K562 (cell line): ENCODE results near the gene ST6GALNAC1. TPM values are rescaled to one million over a fixed set of nuclear protein-coding genes. Genes with fewer than 3 reads are reported as not detected.
A peak's percentile ranks its signal among the peaks of the same experiment; 100 is the strongest.

Experiments
- ATF2 ChIP-seq: sonication (generic); formaldehyde crosslinking; IDR thresholded peaks from 2 replicates; pipeline ENCODE4 v1.8.1; 2022; ENCODE audit warnings: missing genetic modification reagents
- BRF1 ChIP-seq: IDR thresholded peaks from 3 replicates; pipeline ENCODE4 v1.6.1; 2011; ENCODE audit warnings: borderline replicate concordance, mild to moderate bottlenecking; ENCODE audit not compliant: insufficient read length; ENCODE audit errors: extremely low read depth
- CCAR2 ChIP-seq: fragments of 200-400 bp; formaldehyde crosslinking; IDR thresholded peaks from 2 replicates; pipeline ENCODE4 v1.6.1; 2017; ENCODE audit warnings: mild to moderate bottlenecking, low read depth, low read length
- FIP1L1 ChIP-seq: fragments of 200-400 bp; formaldehyde crosslinking; IDR thresholded peaks from 2 replicates; pipeline ENCODE4 v1.6.1; 2018; ENCODE audit warnings: mild to moderate bottlenecking, low read depth, low read length; ENCODE audit not compliant: poor library complexity, severe bottlenecking
- GATAD2B ChIP-seq: fragments of 450-650 bp; IDR thresholded peaks from 2 replicates; pipeline ENCODE4 v1.6.1; 2017; ENCODE audit warnings: mild to moderate bottlenecking, borderline replicate concordance
- HLTF ChIP-seq: fragments of 450-650 bp; IDR thresholded peaks from 2 replicates; pipeline ENCODE4 v1.6.1; 2016
- HNRNPL ChIP-seq: fragments of 200-400 bp; formaldehyde crosslinking; IDR thresholded peaks from 2 replicates; pipeline ENCODE4 v1.6.1; 2017; ENCODE audit warnings: low read depth, mild to moderate bottlenecking, low read length
- LCOR ChIP-seq: sonication (generic); formaldehyde crosslinking; IDR thresholded peaks from 2 replicates; pipeline ENCODE4 v1.8.0; 2022; ENCODE audit warnings: mild to moderate bottlenecking, missing genetic modification reagents
- MCM2 ChIP-seq: fragments of 450-650 bp; IDR thresholded peaks from 2 replicates; pipeline ENCODE4 v1.6.1; 2017; ENCODE audit warnings: low read depth, mild to moderate bottlenecking
- POLR3A ChIP-seq: IDR thresholded peaks from 2 replicates; pipeline ENCODE4 v1.6.1; 2011; ENCODE audit warnings: borderline replicate concordance, mild to moderate bottlenecking, moderate library complexity; ENCODE audit not compliant: insufficient read length, insufficient read depth; ENCODE audit errors: extremely low read depth
- RBBP5 ChIP-seq: fragments of 200-600 bp; sonication (generic); IDR thresholded peaks from 2 replicates; pipeline ENCODE4 v1.6.1; 2012; ENCODE audit warnings: borderline replicate concordance, mild to moderate bottlenecking, low read length, control low read depth, inconsistent platforms; ENCODE audit not compliant: insufficient read depth, poor library complexity, severe bottlenecking
- RBM22 ChIP-seq: fragments of 200-400 bp; formaldehyde crosslinking; IDR thresholded peaks from 2 replicates; pipeline ENCODE4 v1.6.1; 2018; ENCODE audit warnings: low read length, low read depth; ENCODE audit not compliant: poor library complexity, severe bottlenecking
- SMARCA4 ChIP-seq: fragments of 450-650 bp; IDR thresholded peaks from 2 replicates; pipeline ENCODE4 v1.6.1; 2016
- SMARCA5 ChIP-seq: fragments of 450-650 bp; IDR thresholded peaks from 2 replicates; pipeline ENCODE4 v1.6.1; 2016
- SMARCB1 ChIP-seq: IDR thresholded peaks from 2 replicates; pipeline ENCODE4 v1.6.1; 2011; ENCODE audit warnings: improper control_type of control experiment, low read depth; ENCODE audit not compliant: insufficient read length
- THRB ChIP-seq: fragments of 450-650 bp; formaldehyde crosslinking; conservative IDR thresholded peaks from 2 replicates; pipeline ENCODE4 v1.4.0; 2022; ENCODE audit warnings: mild to moderate bottlenecking, missing genetic modification characterization
- XRCC4 ChIP-seq: IDR thresholded peaks from one replicate; pipeline ENCODE4 v1.6.1; 2011; ENCODE audit not compliant: insufficient read depth, insufficient read length; ENCODE audit errors: extremely low read depth
- ZFP1 ChIP-seq: fragments of 450-650 bp; formaldehyde crosslinking; IDR thresholded peaks from 2 replicates; pipeline ENCODE4 v1.4.0; 2020; ENCODE audit warnings: mild to moderate bottlenecking, mixed read lengths
- ZNF707 ChIP-seq: fragments of 250-450 bp; sonication (Bioruptor Pico); conservative IDR thresholded peaks from 2 replicates; pipeline ENCODE4 v1.8.0; 2022; ENCODE audit warnings: inconsistent platforms, mild to moderate bottlenecking, moderate library complexity
- ZNF766 ChIP-seq: fragments of 200-800 bp; sonication (Bioruptor generic); conservative IDR thresholded peaks from 2 replicates; pipeline ENCODE4 v1.6.1; 2016; ENCODE audit warnings: missing genetic modification characterization, missing compliant biosample characterization
- ZSCAN29 ChIP-seq: fragments of 450-650 bp; IDR thresholded peaks from 2 replicates; pipeline ENCODE4 v1.6.1; 2017
- polyA plus RNA-seq, 8 experiments: library from polyadenylated mRNA; depleted of rRNA in 4 of 8; stranded (reverse) in 5 of 8; unstranded in 3 of 8; fragments of >200 nt; fragmentation: Nextera tagmentation in 2 of 8; fragmentation: Illumina TruSeq in 1 of 8; extraction: Ambion mirVana in 2 of 8; extraction: Trizol in 1 of 8; gene quantifications; 2 replicates each; pipeline versions ENCODE4 v1.2.1 to v1.2.3, GENCODE V29; 2011 to 2014; ENCODE audit warnings: inconsistent platforms in 1 of 8, missing spikeins in 1 of 8
- total RNA-seq, 7 experiments: library from RNA; depleted of rRNA in 6 of 7; stranded (reverse); fragments of >200 nt in 6 of 7; fragmentation: Illumina TruSeq in 2 of 7; extraction: Trizol in 2 of 7; gene quantifications; 2 replicates each; pipeline versions ENCODE4 v1.2.1 to v1.2.3, GENCODE V29; 2011 to 2021; ENCODE audit warnings: low replicate concordance in 1 of 7
- TF ChIP-seq, protein P1 (sequence below): sonication (generic); formaldehyde crosslinking; IDR thresholded peaks from 2 replicates; pipeline ENCODE4 v1.8.1; 2023; ENCODE audit warnings: mild to moderate bottlenecking, missing genetic modification reagents
- TF ChIP-seq, protein P2 (sequence below): sonication (generic); formaldehyde crosslinking; IDR thresholded peaks from 2 replicates; pipeline ENCODE4 v1.8.0; 2022; ENCODE audit warnings: mild to moderate bottlenecking, missing genetic modification reagents, borderline replicate concordance

Gene ST6GALNAC1
- total and polyA plus RNA-seq, 9 of the 15 experiments (the other 6 are each of a cell fraction or from before 2014, with no cell fraction given) = 20.6 to 68.4 (median 50.5) TPM

DNA sequence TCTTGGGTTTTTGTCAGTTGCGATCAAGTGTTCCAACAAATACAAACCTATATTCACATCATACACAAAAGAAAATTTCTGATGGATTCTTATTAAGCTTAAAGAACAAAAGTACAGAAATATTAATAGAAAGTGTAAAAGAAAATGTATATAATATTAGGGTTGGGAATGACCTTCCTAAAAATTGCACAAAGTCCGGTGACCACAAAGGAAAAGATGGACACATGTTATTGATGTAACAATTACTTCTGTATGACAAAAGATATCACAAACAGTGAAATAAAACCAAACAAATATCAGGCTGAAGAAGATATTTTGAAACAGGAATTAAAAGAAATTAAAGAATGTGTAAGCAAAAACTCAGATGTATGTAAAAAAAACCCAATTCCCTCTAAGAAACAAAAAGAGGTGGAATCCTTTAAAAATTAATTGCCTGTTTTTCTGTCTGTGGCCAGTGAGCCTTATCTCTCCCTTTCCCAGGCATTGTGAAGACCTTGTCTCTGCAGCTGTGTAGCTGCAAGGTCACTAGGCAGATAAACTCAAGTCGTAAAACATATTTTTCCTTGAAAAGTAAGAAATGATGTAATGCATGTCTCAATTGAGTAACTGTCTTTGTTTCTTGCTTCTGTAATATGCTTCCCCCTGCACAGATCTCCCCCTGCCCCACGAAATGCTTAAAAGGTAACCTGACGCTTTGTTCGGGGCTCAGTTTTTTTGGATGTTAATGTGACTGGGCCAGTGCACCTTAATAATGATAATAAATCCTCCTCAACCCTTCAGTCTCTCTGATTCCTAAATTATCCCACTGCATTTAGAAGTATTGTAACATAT lies 2.8 kb downstream of the ST6GALNAC1 start (continued):
- TF ChIP-seq CCAR2 (no peak), THRB (CRISPR knock-in tag) (0 out of 2 replicates have a peak, but pooled peaks have one; percentile 29), ZSCAN29 (no peak), GATAD2B (peak; percentile 54; the same call in 1 of the 2 replicates), POLR3A (no peak), BRF1 (no peak), LCOR (CRISPR knock-in tag) (no peak), SMARCA4 (peak; percentile 97), RBBP5 (no peak), RBM22 (no peak), SMARCB1 (peak; percentile 94), SMARCA5 (no peak), HLTF (no peak), MCM2 (no peak), ZNF766 (peak; percentile 72), ATF2 (CRISPR knock-in tag) (no peak), XRCC4 (no peak), HNRNPL (no peak), FIP1L1 (no peak), ZFP1 (CRISPR knock-in tag) (no peak), ZNF707 (no peak)
- TF ChIP-seq, protein P1, sequence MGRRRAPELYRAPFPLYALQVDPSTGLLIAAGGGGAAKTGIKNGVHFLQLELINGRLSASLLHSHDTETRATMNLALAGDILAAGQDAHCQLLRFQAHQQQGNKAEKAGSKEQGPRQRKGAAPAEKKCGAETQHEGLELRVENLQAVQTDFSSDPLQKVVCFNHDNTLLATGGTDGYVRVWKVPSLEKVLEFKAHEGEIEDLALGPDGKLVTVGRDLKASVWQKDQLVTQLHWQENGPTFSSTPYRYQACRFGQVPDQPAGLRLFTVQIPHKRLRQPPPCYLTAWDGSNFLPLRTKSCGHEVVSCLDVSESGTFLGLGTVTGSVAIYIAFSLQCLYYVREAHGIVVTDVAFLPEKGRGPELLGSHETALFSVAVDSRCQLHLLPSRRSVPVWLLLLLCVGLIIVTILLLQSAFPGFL = no peak
- TF ChIP-seq, protein P2, sequence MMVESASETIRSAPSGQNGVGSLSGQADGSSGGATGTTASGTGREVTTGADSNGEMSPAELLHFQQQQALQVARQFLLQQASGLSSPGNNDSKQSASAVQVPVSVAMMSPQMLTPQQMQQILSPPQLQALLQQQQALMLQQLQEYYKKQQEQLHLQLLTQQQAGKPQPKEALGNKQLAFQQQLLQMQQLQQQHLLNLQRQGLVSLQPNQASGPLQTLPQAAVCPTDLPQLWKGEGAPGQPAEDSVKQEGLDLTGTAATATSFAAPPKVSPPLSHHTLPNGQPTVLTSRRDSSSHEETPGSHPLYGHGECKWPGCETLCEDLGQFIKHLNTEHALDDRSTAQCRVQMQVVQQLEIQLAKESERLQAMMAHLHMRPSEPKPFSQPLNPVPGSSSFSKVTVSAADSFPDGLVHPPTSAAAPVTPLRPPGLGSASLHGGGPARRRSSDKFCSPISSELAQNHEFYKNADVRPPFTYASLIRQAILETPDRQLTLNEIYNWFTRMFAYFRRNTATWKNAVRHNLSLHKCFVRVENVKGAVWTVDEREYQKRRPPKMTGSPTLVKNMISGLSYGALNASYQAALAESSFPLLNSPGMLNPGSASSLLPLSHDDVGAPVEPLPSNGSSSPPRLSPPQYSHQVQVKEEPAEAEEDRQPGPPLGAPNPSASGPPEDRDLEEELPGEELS (CRISPR knock-in tag) = no peak
